Neural progenitor cell (in vitro differentiated cells): ENCODE data around the gene VEGFA. TPM values are rescaled to one million over a fixed set of nuclear protein-coding genes. Genes with fewer than 3 reads are reported as not detected.

ENCODE experiments used
- DNase-seq: peaks from one replicate; pipeline ENCODE4 v3.0.0-alpha.2; 2016; ENCODE audit warnings: low spot score
- H2AFZ ChIP-seq: fragments of 200-600 bp; sonication (generic); replicated peaks from 2 replicates; pipeline ENCODE4 v1.6.1; 2016; ENCODE audit warnings: antibody characterized with exemption
- H3F3A ChIP-seq: fragments of 200-600 bp; sonication (generic); 2 replicates; pipeline ENCODE4 v1.6.1; 2016; ENCODE audit warnings: antibody characterized with exemption, low read depth
- H3K27ac ChIP-seq: fragments of 200-600 bp; sonication (generic); 2 replicates; pipeline ENCODE4 v1.5.1; 2016; ENCODE audit warnings: mild to moderate bottlenecking
- H3K27me3 ChIP-seq: fragments of 200-600 bp; sonication (generic); 2 replicates; pipeline ENCODE4 v1.6.1; 2016; ENCODE audit warnings: mild to moderate bottlenecking, moderate library complexity
- H3K36me3 ChIP-seq: fragments of 200-600 bp; sonication (generic); 2 replicates; pipeline ENCODE4 v1.5.1; 2016
- H3K4me1 ChIP-seq: fragments of 200-600 bp; sonication (generic); 2 replicates; pipeline ENCODE4 v1.6.1; 2016; ENCODE audit warnings: mixed run types
- H3K4me2 ChIP-seq: fragments of 200-600 bp; sonication (generic); 2 replicates; pipeline ENCODE4 v1.6.1; 2016
- H3K4me3 ChIP-seq: fragments of 200-600 bp; sonication (generic); 2 replicates; pipeline ENCODE4 v1.5.1; 2016
- H3K79me2 ChIP-seq: fragments of 200-600 bp; sonication (generic); 2 replicates; pipeline ENCODE4 v1.6.1; 2016; ENCODE audit warnings: low read depth
- H3K9ac ChIP-seq: fragments of 200-600 bp; sonication (generic); 2 replicates; pipeline ENCODE4 v1.6.1; 2016
- H3K9me3 ChIP-seq: fragments of 200-600 bp; sonication (generic); 2 replicates; pipeline ENCODE4 v1.5.1; 2016; ENCODE audit warnings: low read depth
- H4K20me1 ChIP-seq: fragments of 200-600 bp; sonication (generic); 2 replicates; pipeline ENCODE4 v1.6.1; 2016; ENCODE audit warnings: low read depth
- H3K27ac Mint-ChIP-seq: 3 replicates; pipeline ENCODE4 v1.8.0; 2021; ENCODE audit warnings: mixed read lengths
- H3K27me3 Mint-ChIP-seq: 2 replicates; pipeline ENCODE4 v1.8.0; 2022; ENCODE audit warnings: low read depth, mild to moderate bottlenecking, inconsistent platforms, moderate library complexity, mixed read lengths; ENCODE audit not compliant: insufficient read depth
- H3K36me3 Mint-ChIP-seq: 3 replicates; pipeline ENCODE4 v1.8.0; 2021; ENCODE audit warnings: mixed read lengths
- H3K4me1 Mint-ChIP-seq: 3 replicates; pipeline ENCODE4 v1.8.0; 2021; ENCODE audit warnings: mixed read lengths
- H3K4me3 Mint-ChIP-seq: 3 replicates; pipeline ENCODE4 v1.8.0; 2021; ENCODE audit warnings: mild to moderate bottlenecking, moderate library complexity, mixed read lengths
- H3K9me3 Mint-ChIP-seq: 3 replicates; pipeline ENCODE4 v1.8.0; 2020; ENCODE audit warnings: mixed read lengths
- EZH2 ChIP-seq: fragments of 200-600 bp; sonication (generic); IDR thresholded peaks from 2 replicates; pipeline ENCODE4 v1.6.1; 2017; ENCODE audit warnings: antibody characterized with exemption, mild to moderate bottlenecking, moderate library complexity
- EZH2phosphoT487 ChIP-seq: fragments of 200-600 bp; sonication (generic); IDR thresholded peaks from 2 replicates; pipeline ENCODE4 v1.6.1; 2017; ENCODE audit warnings: antibody characterized with exemption
- total RNA-seq: library from RNA; depleted of rRNA; stranded (reverse); fragments of >200 nt; gene quantifications from 2 replicates; pipeline ENCODE4 v1.2.3, GENCODE V29; 2015; ENCODE audit warnings: low replicate concordance
- TF ChIP-seq, protein P1 (sequence below): fragments of 200-600 bp; sonication (generic); IDR thresholded peaks from 2 replicates; pipeline ENCODE4 v1.5.1; 2017; ENCODE audit warnings: antibody characterized with exemption, mild to moderate bottlenecking

Gene VEGFA
- total RNA-seq, 1 donor from 2014 or later, result 49.6 TPM

DNA sequence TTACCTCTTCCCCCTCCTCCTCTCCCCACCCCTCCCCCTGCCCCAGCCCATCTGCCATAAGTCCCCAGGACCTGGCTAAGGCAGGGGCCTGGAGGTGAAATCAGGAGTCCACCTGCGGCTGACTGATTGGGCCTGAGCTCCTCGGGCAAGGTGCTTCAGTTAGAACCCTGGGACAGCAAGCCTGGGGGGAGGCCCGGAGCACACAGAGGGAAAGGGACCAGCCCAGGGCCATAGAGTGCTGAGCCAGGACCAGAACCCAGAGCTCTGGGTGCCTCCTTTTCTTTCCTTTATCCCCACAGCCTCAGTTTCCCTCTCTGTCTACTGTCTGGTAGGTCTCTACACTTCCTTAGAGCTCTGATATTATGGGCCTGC is 35.7 kb upstream of the VEGFA start:
- peaks cover 18% of the 10 kb centered on the region for H3K27me3 Mint-ChIP-seq

DNA sequence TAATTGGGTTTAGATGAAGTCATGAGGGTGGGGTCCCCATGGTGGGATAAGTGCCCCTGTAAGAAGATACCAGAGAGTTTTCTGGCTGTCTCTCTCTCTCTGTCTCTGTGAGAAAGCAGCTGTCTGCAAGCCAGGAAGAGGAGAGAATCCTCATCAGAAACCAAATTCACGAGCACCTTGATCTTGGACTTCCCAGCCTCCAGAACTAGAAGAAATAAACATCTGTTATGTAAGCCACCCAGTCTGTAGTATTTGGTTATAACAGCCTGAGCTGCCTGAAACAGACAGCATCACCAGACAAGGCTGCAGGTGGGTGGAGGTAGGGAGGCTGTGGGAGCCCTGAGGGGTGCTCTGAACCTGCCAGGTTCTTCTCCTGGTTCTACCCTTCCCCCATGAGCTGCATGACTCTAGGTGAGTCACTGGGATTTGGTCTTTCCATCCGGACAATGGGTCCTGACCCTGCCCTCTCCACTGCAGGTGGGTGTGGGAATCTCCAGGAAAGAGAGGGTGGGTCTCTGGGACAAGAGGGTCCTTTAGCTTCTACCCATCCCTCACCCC is 34.3 kb upstream of the VEGFA start:
- peaks cover 19% of the 10 kb centered on the region for H3K4me1 ChIP-seq
- no peaks in the 10 kb centered on the region for H3K27me3 ChIP-seq
- peaks cover 5% of the 10 kb centered on the region for H3F3A ChIP-seq
- H3K36me3 Mint-ChIP-seq, result no peaks in the 10 kb centered on the region
- H3K9me3 ChIP-seq, result peaks cover 7% of the 10 kb centered on the region
- H3K9me3 Mint-ChIP-seq, result peaks cover 13% of the 10 kb centered on the region
- no peak for TF ChIP-seq EZH2
- TF ChIP-seq, protein P1, sequence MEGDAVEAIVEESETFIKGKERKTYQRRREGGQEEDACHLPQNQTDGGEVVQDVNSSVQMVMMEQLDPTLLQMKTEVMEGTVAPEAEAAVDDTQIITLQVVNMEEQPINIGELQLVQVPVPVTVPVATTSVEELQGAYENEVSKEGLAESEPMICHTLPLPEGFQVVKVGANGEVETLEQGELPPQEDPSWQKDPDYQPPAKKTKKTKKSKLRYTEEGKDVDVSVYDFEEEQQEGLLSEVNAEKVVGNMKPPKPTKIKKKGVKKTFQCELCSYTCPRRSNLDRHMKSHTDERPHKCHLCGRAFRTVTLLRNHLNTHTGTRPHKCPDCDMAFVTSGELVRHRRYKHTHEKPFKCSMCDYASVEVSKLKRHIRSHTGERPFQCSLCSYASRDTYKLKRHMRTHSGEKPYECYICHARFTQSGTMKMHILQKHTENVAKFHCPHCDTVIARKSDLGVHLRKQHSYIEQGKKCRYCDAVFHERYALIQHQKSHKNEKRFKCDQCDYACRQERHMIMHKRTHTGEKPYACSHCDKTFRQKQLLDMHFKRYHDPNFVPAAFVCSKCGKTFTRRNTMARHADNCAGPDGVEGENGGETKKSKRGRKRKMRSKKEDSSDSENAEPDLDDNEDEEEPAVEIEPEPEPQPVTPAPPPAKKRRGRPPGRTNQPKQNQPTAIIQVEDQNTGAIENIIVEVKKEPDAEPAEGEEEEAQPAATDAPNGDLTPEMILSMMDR, result no peak
- TF ChIP-seq EZH2phosphoT487, result no peak
- no peak for DNase-seq
- no peaks in the 10 kb centered on the region for H3K36me3 ChIP-seq
- no peaks in the 10 kb centered on the region for H4K20me1 ChIP-seq
- no peak overlapping the region for H3K4me3 Mint-ChIP-seq
- H3K27me3 Mint-ChIP-seq, result peaks cover 20% of the 10 kb centered on the region
- H3K9ac ChIP-seq, result no peak overlapping the region
- H3K4me2 ChIP-seq, result no peak overlapping the region
- H3K79me2 ChIP-seq, result no peaks in the 10 kb centered on the region
- H2AFZ ChIP-seq, result no peak overlapping the region
- H3K27ac Mint-ChIP-seq, result no peak overlapping the region
- H3K27ac ChIP-seq, result no peak overlapping the region
- H3K4me3 ChIP-seq, result no peak overlapping the region
- peaks cover 23% of the 10 kb centered on the region for H3K4me1 Mint-ChIP-seq

More for the DNA sequence above, 35.7 kb upstream of the VEGFA start:
- no peaks in the 10 kb centered on the region for H3K79me2 ChIP-seq
- no peak for DNase-seq
- no peaks in the 10 kb centered on the region for H3F3A ChIP-seq
- Mint-ChIP-seq H3K27ac (no peak overlapping the region), H3K4me3 (no peak overlapping the region), H3K4me1 (peaks cover 9% of the 10 kb centered on the region), H3K9me3 (peaks cover 18% of the 10 kb centered on the region), H3K36me3 (peaks cover 2% of the 10 kb centered on the region)
- peak overlapping the region; percentile 76 for H2AFZ ChIP-seq
- H3K9ac ChIP-seq, result no peak overlapping the region
- H3K4me1 ChIP-seq, result peaks cover 9% of the 10 kb centered on the region
- no peaks in the 10 kb centered on the region for H4K20me1 ChIP-seq
- no peaks in the 10 kb centered on the region for H3K36me3 ChIP-seq
- no peaks in the 10 kb centered on the region for H3K27me3 ChIP-seq
- no peak overlapping the region for H3K4me2 ChIP-seq
- no peak overlapping the region for H3K27ac ChIP-seq
- H3K4me3 ChIP-seq, result no peak overlapping the region
- TF ChIP-seq, protein P1, result no peak
- TF ChIP-seq EZH2phosphoT487 (no peak), EZH2 (no peak)
- H3K9me3 ChIP-seq, result peaks cover 7% of the 10 kb centered on the region

DNA sequence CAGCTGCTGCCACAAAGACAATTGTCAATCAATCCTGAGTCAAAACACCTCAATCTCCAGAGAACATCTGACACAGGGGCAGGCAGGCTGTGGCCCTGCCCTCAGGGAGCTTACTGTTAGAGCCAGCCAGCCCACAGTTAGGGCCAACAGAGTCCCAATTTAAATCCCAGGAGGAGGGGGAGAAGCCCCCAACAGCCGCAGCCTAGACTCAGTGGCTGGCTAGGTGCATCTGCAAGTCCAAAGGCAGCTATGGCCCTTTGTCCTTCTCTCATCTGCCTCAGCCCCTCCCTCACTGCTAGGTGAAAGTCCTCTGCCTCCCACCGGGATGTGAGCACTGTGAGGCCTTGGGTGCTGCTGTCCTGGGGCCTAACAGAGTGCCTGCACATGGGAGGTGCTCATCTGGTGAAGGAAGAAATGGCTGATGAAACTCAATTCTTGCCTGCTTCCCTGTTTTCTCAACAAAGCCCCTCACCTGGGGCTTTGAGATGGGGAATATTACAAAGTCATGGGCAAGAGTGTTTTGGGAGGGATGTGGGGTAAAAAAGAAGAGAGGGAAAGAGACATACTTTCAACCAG is 33.7 kb upstream of the VEGFA start:
- Histone ChIP-seq H3K27ac (no peak overlapping the region), H3K27me3 (no peaks in the 10 kb centered on the region), H3K4me1 (peaks cover 25% of the 10 kb centered on the region), H3K4me2 (no peak overlapping the region), H3K9ac (no peak overlapping the region), H3F3A (peaks cover 5% of the 10 kb centered on the region), H4K20me1 (no peaks in the 10 kb centered on the region), H3K36me3 (no peaks in the 10 kb centered on the region), H2AFZ (no peak overlapping the region), H3K4me3 (no peak overlapping the region), H3K79me2 (no peaks in the 10 kb centered on the region), H3K9me3 (peaks cover 1% of the 10 kb centered on the region)
- no peaks in the 10 kb centered on the region for H3K36me3 Mint-ChIP-seq
- H3K9me3 Mint-ChIP-seq, result peaks cover 7% of the 10 kb centered on the region
- H3K27me3 Mint-ChIP-seq, result peaks cover 20% of the 10 kb centered on the region
- no peak overlapping the region for H3K27ac Mint-ChIP-seq
- H3K4me3 Mint-ChIP-seq, result no peak overlapping the region
- peaks cover 29% of the 10 kb centered on the region for H3K4me1 Mint-ChIP-seq
- TF ChIP-seq EZH2phosphoT487 (no peak), EZH2 (no peak)
- TF ChIP-seq, protein P1, result no peak
- no peak for DNase-seq
